ENCODE data around the gene FRMD3.

FRMD3 gene

DNA sequence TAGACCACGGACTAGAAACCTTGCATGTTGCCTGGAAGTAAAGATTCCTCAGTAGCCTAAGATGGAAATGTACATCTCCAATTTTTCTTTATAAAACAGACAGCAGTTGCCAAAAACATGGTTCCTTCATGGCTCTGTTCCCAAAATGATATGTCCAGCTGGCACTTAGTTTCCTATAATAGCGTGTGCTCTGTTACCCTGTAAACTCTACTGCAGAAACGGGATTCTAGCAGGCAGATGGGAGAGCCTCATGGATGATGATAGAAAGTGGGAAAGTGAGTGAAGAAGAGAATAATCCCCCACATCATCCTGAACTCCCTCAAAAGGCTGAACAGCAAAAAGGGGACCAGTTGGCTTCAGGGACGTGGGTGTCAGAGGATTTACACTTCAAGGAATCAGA lies 118.2 kb downstream of the FRMD3 start:
- no peaks in the 10 kb centered on the region for H3K9me2 ChIP-seq (replicated peaks; ENCODE audit: low read depth, low read length)
- no peaks in the 10 kb centered on the region for H3K79me2 ChIP-seq (ENCODE audit: insufficient read depth, low read length)
- H3K9ac ChIP-seq (ENCODE audit: low read depth, low read length, poor library complexity, severe bottlenecking), result no peak overlapping the region
- no peak overlapping the region for H2AFZ ChIP-seq (ENCODE audit: low read length)
- no peaks in the 10 kb centered on the region for H3K36me3 ChIP-seq (ENCODE audit: insufficient read depth, low read length)
- no peaks in the 10 kb centered on the region for H3K4me1 ChIP-seq (ENCODE audit: insufficient read depth, low read length, poor library complexity, severe bottlenecking)
- no peaks in the 10 kb centered on the region for H4K20me1 ChIP-seq (ENCODE audit: insufficient read depth, low read length, poor library complexity, severe bottlenecking)
- H3K27me3 ChIP-seq (ENCODE audit: insufficient read depth, low read length, poor library complexity, severe bottlenecking), result no peaks in the 10 kb centered on the region
- no peaks in the 10 kb centered on the region for H3F3A ChIP-seq (ENCODE audit: low read depth)
- H3K9me3 ChIP-seq (ENCODE audit: insufficient read depth, low read depth, low read length), result no peaks in the 10 kb centered on the region
- H3K4me2 ChIP-seq (ENCODE audit: low read depth, low read length, poor library complexity, severe bottlenecking), result no peak overlapping the region
- TF ChIP-seq CTCF (conservative IDR thresholded peaks at IDR 0.05; ENCODE audit: low read length), result no peak
- no peak overlapping the region for H3K4me3 ChIP-seq (ENCODE audit: low read length, poor library complexity, severe bottlenecking)

DNA sequence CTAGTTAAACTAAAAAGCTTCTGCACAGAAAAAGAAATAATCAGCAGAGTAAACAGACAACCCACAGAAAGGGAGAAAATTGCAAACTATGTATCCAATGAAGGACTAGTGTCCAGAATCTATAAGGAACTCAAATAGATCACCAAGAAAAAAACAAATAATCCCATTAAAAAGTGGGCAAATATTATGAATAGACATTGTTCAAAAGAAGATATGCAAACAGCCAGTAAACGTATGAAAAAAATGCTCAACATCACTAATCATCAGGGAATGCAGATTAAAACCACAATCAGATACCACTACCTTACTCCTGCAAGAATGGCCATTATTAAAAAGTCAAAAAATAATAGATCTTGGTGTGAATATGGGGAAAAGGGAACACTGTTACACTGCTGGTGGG lies 119.9 kb downstream of the FRMD3 start:
- no peaks in the 10 kb centered on the region for H3K36me3 ChIP-seq (ENCODE audit: insufficient read depth, low read length)
- H3F3A ChIP-seq (ENCODE audit: low read depth), result no peaks in the 10 kb centered on the region
- H2AFZ ChIP-seq (ENCODE audit: low read length), result no peak overlapping the region
- no peaks in the 10 kb centered on the region for H3K4me1 ChIP-seq (ENCODE audit: insufficient read depth, low read length, poor library complexity, severe bottlenecking)
- H3K79me2 ChIP-seq (ENCODE audit: insufficient read depth, low read length), result no peaks in the 10 kb centered on the region
- no peaks in the 10 kb centered on the region for H3K9me2 ChIP-seq (replicated peaks; ENCODE audit: low read depth, low read length)
- H3K9me3 ChIP-seq (ENCODE audit: insufficient read depth, low read depth, low read length), result no peaks in the 10 kb centered on the region
- H4K20me1 ChIP-seq (ENCODE audit: insufficient read depth, low read length, poor library complexity, severe bottlenecking), result no peaks in the 10 kb centered on the region
- H3K9ac ChIP-seq (ENCODE audit: low read depth, low read length, poor library complexity, severe bottlenecking), result no peak overlapping the region
- TF ChIP-seq EZH2phosphoT487 (IDR thresholded peaks at IDR 0.05; ENCODE audit: borderline replicate concordance) (no peak), CTCF (conservative IDR thresholded peaks at IDR 0.05; ENCODE audit: low read length) (no peak)
- no peaks in the 10 kb centered on the region for H3K27me3 ChIP-seq (ENCODE audit: insufficient read depth, low read length, poor library complexity, severe bottlenecking)
- H3K4me3 ChIP-seq (ENCODE audit: low read length, poor library complexity, severe bottlenecking), result no peak overlapping the region
- H3K4me2 ChIP-seq (ENCODE audit: low read depth, low read length, poor library complexity, severe bottlenecking), result no peak overlapping the region

DNA sequence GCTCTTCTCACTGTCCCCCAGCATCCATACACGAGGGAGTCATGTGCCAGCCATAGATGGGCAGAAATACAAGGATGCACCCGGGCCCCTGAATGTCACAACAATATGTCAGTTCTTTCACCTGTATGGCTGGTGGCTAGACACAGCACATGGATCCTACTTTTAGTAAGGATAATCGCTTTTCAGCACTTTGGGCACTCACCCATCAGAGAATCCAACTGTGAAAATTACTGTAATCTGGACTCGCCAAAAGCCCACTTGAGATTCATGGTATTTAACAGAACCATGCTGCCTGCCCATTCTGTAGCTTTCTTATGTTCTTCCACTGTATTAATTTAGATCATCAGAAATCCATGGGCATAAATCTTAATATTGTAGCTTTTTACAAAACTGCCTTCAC lies 124.8 kb downstream of the FRMD3 start:
- no peaks in the 10 kb centered on the region for H3K79me2 ChIP-seq (ENCODE audit: insufficient read depth, low read length)
- no peaks in the 10 kb centered on the region for H4K20me1 ChIP-seq (ENCODE audit: insufficient read depth, low read length, poor library complexity, severe bottlenecking)
- H3K4me2 ChIP-seq (ENCODE audit: low read depth, low read length, poor library complexity, severe bottlenecking), result no peak overlapping the region
- no peak overlapping the region for H3K9ac ChIP-seq (ENCODE audit: low read depth, low read length, poor library complexity, severe bottlenecking)
- H3K4me1 ChIP-seq (ENCODE audit: insufficient read depth, low read length, poor library complexity, severe bottlenecking), result no peaks in the 10 kb centered on the region
- TF ChIP-seq CTCF (conservative IDR thresholded peaks at IDR 0.05; ENCODE audit: low read length) (no peak), EZH2phosphoT487 (IDR thresholded peaks at IDR 0.05; ENCODE audit: borderline replicate concordance) (no peak)
- H3K4me3 ChIP-seq (ENCODE audit: low read length, poor library complexity, severe bottlenecking), result no peak overlapping the region
- no peaks in the 10 kb centered on the region for H3K9me2 ChIP-seq (replicated peaks; ENCODE audit: low read depth, low read length)
- H3F3A ChIP-seq (ENCODE audit: low read depth), result no peaks in the 10 kb centered on the region
- no peaks in the 10 kb centered on the region for H3K27me3 ChIP-seq (ENCODE audit: insufficient read depth, low read length, poor library complexity, severe bottlenecking)
- no peaks in the 10 kb centered on the region for H3K9me3 ChIP-seq (ENCODE audit: insufficient read depth, low read depth, low read length)
- H2AFZ ChIP-seq (ENCODE audit: low read length), result no peak overlapping the region
- H3K36me3 ChIP-seq (ENCODE audit: insufficient read depth, low read length), result no peaks in the 10 kb centered on the region
